GM23338 (cell line): ENCODE measurements around the gene MSN. TPM values are rescaled to one million over a fixed set of nuclear protein-coding genes. Genes with fewer than 3 reads are reported as not detected.

Experiments used
- CREB1 ChIP-seq: fragments of 250-450 bp; sonication (Bioruptor Pico); IDR thresholded peaks from 2 replicates; pipeline ENCODE4 v1.5.0; 2020; ENCODE audit warnings: low read depth, mild to moderate bottlenecking, moderate library complexity
- ETS1 ChIP-seq: IDR thresholded peaks from 2 replicates; pipeline ENCODE4 v1.6.1; 2016; ENCODE audit warnings: antibody characterized with exemption
- EZH2 ChIP-seq: fragments of 200-600 bp; sonication (generic); IDR thresholded peaks from one replicate; pipeline ENCODE4 v1.8.0; 2017; ENCODE audit warnings: antibody characterized with exemption, mild to moderate bottlenecking, low read depth; ENCODE audit not compliant: unreplicated experiment
- JUNB ChIP-seq: IDR thresholded peaks from one replicate; pipeline ENCODE4 v1.6.1; 2016; ENCODE audit warnings: antibody characterized with exemption; ENCODE audit not compliant: unreplicated experiment
- POLR2AphosphoS5 ChIP-seq: IDR thresholded peaks from 2 replicates; pipeline ENCODE4 v1.6.1; 2016; ENCODE audit warnings: antibody characterized with exemption, low read depth
- REST ChIP-seq: IDR thresholded peaks from one replicate; pipeline ENCODE4 v1.6.1; 2018; ENCODE audit warnings: antibody characterized with exemption; ENCODE audit not compliant: unreplicated experiment
- ZNF462 ChIP-seq: fragments of 250-450 bp; sonication (Bioruptor Pico); IDR thresholded peaks from 2 replicates; pipeline ENCODE4 v1.5.0; 2020; ENCODE audit warnings: mild to moderate bottlenecking, moderate library complexity
- polyA plus RNA-seq: library from polyadenylated mRNA; unstranded; fragments of >200 nt; fragmentation: Nextera tagmentation; extraction: Ambion mirVana; gene quantifications from 2 replicates; pipeline ENCODE4 v1.2.1, GENCODE V29; 2016
- total RNA-seq: library from RNA; depleted of rRNA; stranded (reverse); fragments of >200 nt; shearing (Covaris generic); gene quantifications from 2 replicates; pipeline ENCODE4 v1.2.3, GENCODE V29; 2014
- TF ChIP-seq, protein P1 (sequence below), 2 experiments: fragments of 200-600 bp in 1 of 2; sonication (generic) in 1 of 2; conservative IDR thresholded peaks; 2 replicates each; pipeline versions ENCODE4 v1.5.1 to v1.6.1; 2016 to 2017; ENCODE audit warnings: antibody characterized with exemption in 2 of 2, low read depth in 2 of 2, mild to moderate bottlenecking in 2 of 2, moderate library complexity in 1 of 2

The MSN gene
- total and polyA plus RNA-seq, 2 experiments from 2014 or later: 49.2 to 120 TPM

- no peak for TF ChIP-seq ZNF462 (CRISPR knock-in tag)
- no peak for TF ChIP-seq POLR2AphosphoS5
- no peak for TF ChIP-seq JUNB
- no peak for TF ChIP-seq CREB1
- TF ChIP-seq, protein P1, sequence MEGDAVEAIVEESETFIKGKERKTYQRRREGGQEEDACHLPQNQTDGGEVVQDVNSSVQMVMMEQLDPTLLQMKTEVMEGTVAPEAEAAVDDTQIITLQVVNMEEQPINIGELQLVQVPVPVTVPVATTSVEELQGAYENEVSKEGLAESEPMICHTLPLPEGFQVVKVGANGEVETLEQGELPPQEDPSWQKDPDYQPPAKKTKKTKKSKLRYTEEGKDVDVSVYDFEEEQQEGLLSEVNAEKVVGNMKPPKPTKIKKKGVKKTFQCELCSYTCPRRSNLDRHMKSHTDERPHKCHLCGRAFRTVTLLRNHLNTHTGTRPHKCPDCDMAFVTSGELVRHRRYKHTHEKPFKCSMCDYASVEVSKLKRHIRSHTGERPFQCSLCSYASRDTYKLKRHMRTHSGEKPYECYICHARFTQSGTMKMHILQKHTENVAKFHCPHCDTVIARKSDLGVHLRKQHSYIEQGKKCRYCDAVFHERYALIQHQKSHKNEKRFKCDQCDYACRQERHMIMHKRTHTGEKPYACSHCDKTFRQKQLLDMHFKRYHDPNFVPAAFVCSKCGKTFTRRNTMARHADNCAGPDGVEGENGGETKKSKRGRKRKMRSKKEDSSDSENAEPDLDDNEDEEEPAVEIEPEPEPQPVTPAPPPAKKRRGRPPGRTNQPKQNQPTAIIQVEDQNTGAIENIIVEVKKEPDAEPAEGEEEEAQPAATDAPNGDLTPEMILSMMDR (conservative IDR thresholded peaks at IDR 0.05; ENCODE audit: low read depth in 2 of 2): no peak
- no peak for TF ChIP-seq EZH2
- TF ChIP-seq REST: no peak
- no peak for TF ChIP-seq ETS1
Observed at GRCh38 chrX:65772842-65773241, 105.4 kb downstream of the MSN start (continued).
